ENCODE data around the gene TMEM237.

TMEM237 gene

GRCh38 chr2:201644001-201644400, 698 bp upstream of the TMEM237 start:
- TF ChIP-seq, protein P1, sequence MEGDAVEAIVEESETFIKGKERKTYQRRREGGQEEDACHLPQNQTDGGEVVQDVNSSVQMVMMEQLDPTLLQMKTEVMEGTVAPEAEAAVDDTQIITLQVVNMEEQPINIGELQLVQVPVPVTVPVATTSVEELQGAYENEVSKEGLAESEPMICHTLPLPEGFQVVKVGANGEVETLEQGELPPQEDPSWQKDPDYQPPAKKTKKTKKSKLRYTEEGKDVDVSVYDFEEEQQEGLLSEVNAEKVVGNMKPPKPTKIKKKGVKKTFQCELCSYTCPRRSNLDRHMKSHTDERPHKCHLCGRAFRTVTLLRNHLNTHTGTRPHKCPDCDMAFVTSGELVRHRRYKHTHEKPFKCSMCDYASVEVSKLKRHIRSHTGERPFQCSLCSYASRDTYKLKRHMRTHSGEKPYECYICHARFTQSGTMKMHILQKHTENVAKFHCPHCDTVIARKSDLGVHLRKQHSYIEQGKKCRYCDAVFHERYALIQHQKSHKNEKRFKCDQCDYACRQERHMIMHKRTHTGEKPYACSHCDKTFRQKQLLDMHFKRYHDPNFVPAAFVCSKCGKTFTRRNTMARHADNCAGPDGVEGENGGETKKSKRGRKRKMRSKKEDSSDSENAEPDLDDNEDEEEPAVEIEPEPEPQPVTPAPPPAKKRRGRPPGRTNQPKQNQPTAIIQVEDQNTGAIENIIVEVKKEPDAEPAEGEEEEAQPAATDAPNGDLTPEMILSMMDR (IDR thresholded peaks at IDR 0.05; ENCODE audit: insufficient read depth, low read depth, low read length, missing control alignments) = no peak
- peak overlapping the region; percentile 96 for H3K4me3 ChIP-seq (ENCODE audit: low read length)
- peak; percentile 16 for DNase-seq (ENCODE audit: low read depth)

DNA sequence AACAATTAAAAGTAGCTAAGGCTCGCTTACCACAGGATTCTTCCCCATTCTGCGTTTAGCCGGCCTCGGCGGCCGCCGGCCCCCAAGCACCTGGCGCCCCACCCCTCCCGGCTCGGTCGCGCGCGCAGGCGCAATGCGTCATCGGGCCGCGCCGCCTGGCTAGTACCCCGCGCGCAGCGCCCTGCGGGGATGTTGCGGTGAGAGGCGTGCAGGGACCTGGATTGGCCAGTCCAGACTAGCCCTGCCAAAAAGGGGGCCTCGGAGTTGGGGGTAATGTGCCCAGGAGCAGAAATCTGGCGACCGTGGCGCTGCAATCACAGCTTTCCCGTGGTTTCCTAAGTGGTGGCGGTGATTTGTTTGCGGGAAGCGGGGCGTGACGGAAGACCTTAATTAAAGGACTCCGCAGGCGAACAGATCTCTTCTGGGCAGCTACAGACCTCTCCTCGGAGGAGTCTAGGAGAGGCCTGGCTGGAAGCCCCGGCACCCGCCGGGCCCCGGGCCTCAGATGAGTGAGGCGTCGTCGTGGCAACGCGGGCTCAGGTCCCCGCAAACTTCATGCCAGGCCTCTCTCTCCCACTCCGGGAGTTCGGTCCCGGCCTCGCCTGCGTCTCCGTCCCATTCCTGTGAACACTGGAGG, 606 bp downstream of the TMEM237 start:
- H3K4me3 ChIP-seq (ENCODE audit: low read length) = peak overlapping the region; percentile 96
- TF ChIP-seq, protein P1 (IDR thresholded peaks at IDR 0.05; ENCODE audit: insufficient read depth, low read depth, low read length, missing control alignments) = no peak
- DNase-seq (ENCODE audit: low read depth) = peak; percentile 88

GRCh38 chr2:201642086-201642578, 1.2 kb downstream of the TMEM237 start:
- peak overlapping the region; percentile 96 for H3K4me3 ChIP-seq (ENCODE audit: low read length)
- DNase-seq (ENCODE audit: low read depth) = no peak
- TF ChIP-seq, protein P1 (IDR thresholded peaks at IDR 0.05; ENCODE audit: insufficient read depth, low read depth, low read length, missing control alignments) = no peak

GRCh38 chr2:201639205-201639604, 4.1 kb downstream of the TMEM237 start:
- no peak overlapping the region for H3K4me3 ChIP-seq (ENCODE audit: low read length)
- DNase-seq (ENCODE audit: low read depth) = no peak
- TF ChIP-seq, protein P1 (IDR thresholded peaks at IDR 0.05; ENCODE audit: insufficient read depth, low read depth, low read length, missing control alignments) = no peak

DNA sequence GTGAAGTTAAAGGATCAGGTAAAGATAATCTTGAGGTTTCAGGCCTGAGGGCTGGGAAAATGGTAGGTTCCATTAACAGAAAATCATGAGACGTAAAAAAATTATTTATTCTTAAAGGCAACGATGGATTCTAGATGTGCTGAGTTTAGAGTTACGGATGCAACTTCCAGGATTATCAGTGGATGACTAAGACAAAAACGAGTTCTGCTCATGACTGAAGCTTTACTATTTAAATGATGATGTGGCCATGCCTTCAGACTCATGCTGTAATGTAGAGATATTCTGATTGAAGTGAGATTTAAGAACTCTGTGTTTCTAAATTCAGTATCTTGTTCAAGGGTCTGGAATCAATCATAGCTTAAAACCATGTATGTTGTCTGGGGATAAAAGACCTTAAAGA, 5.0 kb downstream of the TMEM237 start:
- DNase-seq (ENCODE audit: low read depth) = no peak
- no peak overlapping the region for H3K4me3 ChIP-seq (ENCODE audit: low read length)
- TF ChIP-seq, protein P1 (IDR thresholded peaks at IDR 0.05; ENCODE audit: insufficient read depth, low read depth, low read length, missing control alignments) = no peak

GRCh38 chr2:201633661-201634249, 9.5 kb downstream of the TMEM237 start:
- TF ChIP-seq, protein P1 (IDR thresholded peaks at IDR 0.05; ENCODE audit: insufficient read depth, low read depth, low read length, missing control alignments) = no peak

More at GRCh38 chr2:201633661-201634249, 9.5 kb downstream of the TMEM237 start:
- DNase-seq (ENCODE audit: low read depth) = no peak
- no peak overlapping the region for H3K4me3 ChIP-seq (ENCODE audit: low read length)

Data from epithelial cell of esophagus (primary cell).